Lower leg skin (tissue), 4 donors: ENCODE data around the gene SERINC5. TPM values are rescaled to one million over a fixed set of nuclear protein-coding genes. Genes with fewer than 3 reads are reported as not detected.
"Not testable (repeated sequence)": the region's sequence is repeated elsewhere in the genome, so short reads cannot be mapped to it uniquely, and the experiment has no call there.

Source experiments
- DNase-seq, 2 donors: peaks; one replicate each; pipeline ENCODE4 v3.0.0-alpha.2; 2019; ENCODE audit warnings: low spot score in 2 of 2
- H3K4me3 ChIP-seq: fragments of 200-600 bp; sonication (generic); 2 replicates; pipeline ENCODE4 v1.5.1; 2017; ENCODE audit warnings: mild to moderate bottlenecking, low read depth; ENCODE audit not compliant: poor library complexity, severe bottlenecking
- CTCF ChIP-seq, 3 donors: fragments of 450-650 bp; IDR thresholded peaks; one replicate each; pipeline ENCODE4 v1.5.1; 2016; ENCODE audit warnings: antibody characterized with exemption in 3 of 3, mild to moderate bottlenecking in 3 of 3, moderate library complexity in 2 of 3
- POLR2A ChIP-seq, 2 donors: fragments of 450-650 bp; IDR thresholded peaks; one replicate each; pipeline ENCODE4 v1.6.1; 2016 to 2017; ENCODE audit warnings: antibody characterized with exemption in 2 of 2, mild to moderate bottlenecking in 1 of 2, moderate library complexity in 1 of 2
- WGBS, 2 donors: methylation state at CpG; one replicate each; pipeline ENCODE4 v1.1.5; 2018; 5-methylcytosine and 5-hydroxymethylcytosine counted together
- intact Hi-C: fragments of 100-400 bp; cut with DNase I; formaldehyde crosslinking; loops from one replicate; pipeline ENCODE4 v1.15.0; 2023; ENCODE audit warnings: low total_unique reads
- total RNA-seq, 4 donors: library from RNA; depleted of rRNA; stranded (reverse); fragments of >200 nt; gene quantifications; one replicate each; pipeline ENCODE4 v1.1.0, GENCODE V29; 2016

SERINC5 gene
- total RNA-seq, 4 donors from 2014 or later = 49.6 to 61.4 (median 56.3) TPM

- intact Hi-C loops = no loop called here
- no peak for DNase-seq
Observed at GRCh38 chr5:80141681-80142080, 114.2 kb downstream of the SERINC5 start.

GRCh38 chr5:80141147-80141671 is 114.6 kb downstream of the SERINC5 start:
- intact Hi-C loops = no loop called here
- 49 to 50% methylated on average over 13 of the region's 13 CpGs for WGBS, 2 donors

More at GRCh38 chr5:80141681-80142080, 114.2 kb downstream of the SERINC5 start:
- no peak overlapping the region for H3K4me3 ChIP-seq
- 68 to 72% methylated on average over 3 of the region's 3 CpGs for WGBS, 2 donors
- TF ChIP-seq POLR2A (IDR thresholded peaks at IDR 0.05) (no peak), CTCF (IDR thresholded peaks at IDR 0.05) (no peak)

GRCh38 chr5:80140496-80140895 is 115.4 kb downstream of the SERINC5 start:
- WGBS, 2 donors = 77 to 90% methylated on average over 3 of the region's 3 CpGs
- DNase-seq = no peak
- intact Hi-C loops = no loop called here
- TF ChIP-seq POLR2A (IDR thresholded peaks at IDR 0.05) = no peak
- no peak overlapping the region for H3K4me3 ChIP-seq

More at GRCh38 chr5:80141147-80141671, 114.6 kb downstream of the SERINC5 start:
- no peak for TF ChIP-seq POLR2A (IDR thresholded peaks at IDR 0.05)
- TF ChIP-seq CTCF (IDR thresholded peaks at IDR 0.05) = no peak
- H3K4me3 ChIP-seq = no peak overlapping the region
- peak; percentile 84 to 94 for DNase-seq

GRCh38 chr5:80139466-80139972 is 116.3 kb downstream of the SERINC5 start:
- DNase-seq = no peak
- H3K4me3 ChIP-seq = no peak overlapping the region
- intact Hi-C loops = no loop called here
- TF ChIP-seq POLR2A (IDR thresholded peaks at IDR 0.05) (no peak), CTCF (IDR thresholded peaks at IDR 0.05) (no peak)
- WGBS, 2 donors = 93% methylated on average over 2 of the region's 2 CpGs

- no peak overlapping the region for H3K4me3 ChIP-seq
- 83 to 92% methylated on average over 6 of the region's 6 CpGs for WGBS, 2 donors
- TF ChIP-seq POLR2A (IDR thresholded peaks at IDR 0.05) (no peak), CTCF (IDR thresholded peaks at IDR 0.05) (no peak)
- intact Hi-C loops = no loop called here
- no peak for DNase-seq
Observed at GRCh38 chr5:80138486-80138885, 117.4 kb downstream of the SERINC5 start.

GRCh38 chr5:80136798-80137197 is 119.0 kb downstream of the SERINC5 start:
- intact Hi-C loops, H3K4me3 ChIP-seq: not testable (repeated sequence)
- peak in 1 of 2 donors; percentile 28 for DNase-seq
- 93 to 97% methylated on average over 7 of the region's 7 CpGs for WGBS, 2 donors

- intact Hi-C loops = no loop called here
- 81 to 82% methylated on average over 3 of the region's 3 CpGs for WGBS, 2 donors
- no peak overlapping the region for H3K4me3 ChIP-seq
- TF ChIP-seq CTCF (IDR thresholded peaks at IDR 0.05) = no peak
- TF ChIP-seq POLR2A (IDR thresholded peaks at IDR 0.05) = no peak
- DNase-seq = no peak
Observed at GRCh38 chr5:80134876-80135275, 121.0 kb downstream of the SERINC5 start.
